Endothelial cell (in vitro differentiated cells): Measurements from ENCODE around the gene MTCL1. TPM values are rescaled to one million over a fixed set of nuclear protein-coding genes. Genes with fewer than 3 reads are reported as not detected.

Experiments
- DNase-seq: peaks from one replicate; pipeline ENCODE4 v3.0.0; 2021; ENCODE audit warnings: low spot score
- H3K27ac Mint-ChIP-seq: one replicate; pipeline ENCODE4 v1.8.0; 2021; ENCODE audit warnings: mixed read lengths, inconsistent platforms; ENCODE audit not compliant: unreplicated experiment
- H3K27me3 Mint-ChIP-seq: one replicate; pipeline ENCODE4 v1.8.0; 2021; ENCODE audit warnings: mild to moderate bottlenecking, moderate library complexity, mixed read lengths, inconsistent platforms; ENCODE audit not compliant: unreplicated experiment
- H3K36me3 Mint-ChIP-seq: one replicate; pipeline ENCODE4 v1.8.0; 2021; ENCODE audit warnings: mild to moderate bottlenecking, low read depth, mixed read lengths, inconsistent platforms; ENCODE audit not compliant: unreplicated experiment
- H3K4me1 Mint-ChIP-seq: one replicate; pipeline ENCODE4 v1.8.0; 2021; ENCODE audit warnings: mild to moderate bottlenecking, mixed read lengths, inconsistent platforms; ENCODE audit not compliant: unreplicated experiment
- H3K4me3 Mint-ChIP-seq: one replicate; pipeline ENCODE4 v1.8.0; 2021; ENCODE audit warnings: mild to moderate bottlenecking, mixed read lengths, inconsistent platforms; ENCODE audit not compliant: unreplicated experiment
- H3K9me3 Mint-ChIP-seq: one replicate; pipeline ENCODE4 v1.8.0; 2021; ENCODE audit warnings: mixed read lengths, inconsistent platforms; ENCODE audit not compliant: unreplicated experiment
- CTCF ChIP-seq: fragments of 200-600 bp; sonication (generic); IDR thresholded peaks from one replicate; pipeline ENCODE4 v1.5.0; 2021; ENCODE audit warnings: antibody characterized with exemption; ENCODE audit not compliant: unreplicated experiment
- total RNA-seq: library from RNA; stranded (reverse); fragmentation: NEBNext Ultra II Directional; extraction: Animal tissue kit (Norgen Biotek cat#: 25700); gene quantifications from one replicate; pipeline ENCODE4 v1.2.1, GENCODE V29; 2021; ENCODE audit not compliant: unreplicated experiment

Gene MTCL1
- total RNA-seq, 1 donor from 2014 or later: 3.8 TPM

GRCh38 chr18:8718401-8718913 is 13.1 kb downstream of the MTCL1 start:
- TF ChIP-seq CTCF: no peak
- H3K9me3 Mint-ChIP-seq: no peaks in the 10 kb centered on the region
- H3K4me3 Mint-ChIP-seq: no peak overlapping the region
- no peak overlapping the region for H3K27ac Mint-ChIP-seq
- DNase-seq: no peak
- no peaks in the 10 kb centered on the region for H3K36me3 Mint-ChIP-seq
- no peaks in the 10 kb centered on the region for H3K27me3 Mint-ChIP-seq
- no peaks in the 10 kb centered on the region for H3K4me1 Mint-ChIP-seq

DNA sequence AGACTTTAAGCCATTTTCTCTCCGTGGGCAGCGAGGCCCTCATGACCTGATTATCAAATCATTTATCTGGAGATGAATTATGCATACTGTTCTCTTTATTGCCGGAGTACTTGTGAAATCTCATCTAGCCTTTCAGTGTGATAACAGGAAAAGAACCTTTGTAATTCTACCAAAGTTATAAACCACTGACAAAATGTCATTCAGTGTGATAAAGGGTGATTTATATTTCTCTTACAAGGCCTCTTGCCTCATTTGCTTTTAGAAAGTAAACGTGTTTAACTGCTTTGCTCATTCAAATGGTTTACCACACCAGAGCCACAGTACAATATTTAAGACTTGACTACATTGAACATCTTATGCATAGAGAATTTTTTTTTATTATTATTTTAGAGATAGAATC is 13.8 kb downstream of the MTCL1 start:
- Mint-ChIP-seq H3K27ac (no peak overlapping the region), H3K4me3 (no peak overlapping the region), H3K27me3 (no peaks in the 10 kb centered on the region), H3K4me1 (no peaks in the 10 kb centered on the region), H3K9me3 (no peaks in the 10 kb centered on the region), H3K36me3 (no peaks in the 10 kb centered on the region)
- no peak for TF ChIP-seq CTCF
- no peak for DNase-seq

GRCh38 chr18:8720141-8720540 is 14.8 kb downstream of the MTCL1 start:
- no peaks in the 10 kb centered on the region for H3K36me3 Mint-ChIP-seq
- no peaks in the 10 kb centered on the region for H3K9me3 Mint-ChIP-seq
- no peak overlapping the region for H3K4me3 Mint-ChIP-seq
- no peak for DNase-seq
- no peaks in the 10 kb centered on the region for H3K27me3 Mint-ChIP-seq
- no peak for TF ChIP-seq CTCF
- no peaks in the 10 kb centered on the region for H3K4me1 Mint-ChIP-seq
- no peak overlapping the region for H3K27ac Mint-ChIP-seq

DNA sequence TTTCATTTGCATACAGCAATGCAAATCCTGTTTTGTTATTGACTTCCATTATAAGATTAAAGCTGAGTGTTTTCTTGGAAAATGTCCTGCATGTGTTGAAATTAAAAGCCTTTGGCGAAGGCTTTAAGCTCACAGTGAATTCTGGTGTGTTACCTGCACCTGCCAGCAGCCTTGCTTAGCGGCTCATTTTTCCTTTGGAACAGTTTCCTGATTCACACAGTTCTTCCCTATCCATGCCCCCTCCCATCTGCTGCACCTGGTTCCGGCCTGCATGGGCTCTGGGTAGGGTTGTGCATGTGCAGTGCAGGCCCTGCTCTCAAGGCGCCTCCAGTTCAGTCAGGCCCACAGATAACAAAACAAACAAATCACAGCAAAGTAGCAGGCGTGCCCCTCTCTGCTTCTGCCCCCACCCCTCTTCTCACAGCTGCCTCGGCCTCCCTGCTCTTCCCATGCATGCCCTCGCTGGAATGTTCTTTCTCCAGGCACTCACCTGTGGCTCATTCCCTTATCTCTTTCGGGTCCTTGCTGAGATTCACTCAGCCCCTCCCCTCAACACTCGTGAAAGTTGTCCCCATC is 15.8 kb downstream of the MTCL1 start:
- H3K4me3 Mint-ChIP-seq: no peak overlapping the region
- no peak for DNase-seq
- no peaks in the 10 kb centered on the region for H3K4me1 Mint-ChIP-seq
- H3K27ac Mint-ChIP-seq: no peak overlapping the region
- no peaks in the 10 kb centered on the region for H3K27me3 Mint-ChIP-seq
- TF ChIP-seq CTCF: no peak
- H3K9me3 Mint-ChIP-seq: no peaks in the 10 kb centered on the region
- H3K36me3 Mint-ChIP-seq: no peaks in the 10 kb centered on the region

DNA sequence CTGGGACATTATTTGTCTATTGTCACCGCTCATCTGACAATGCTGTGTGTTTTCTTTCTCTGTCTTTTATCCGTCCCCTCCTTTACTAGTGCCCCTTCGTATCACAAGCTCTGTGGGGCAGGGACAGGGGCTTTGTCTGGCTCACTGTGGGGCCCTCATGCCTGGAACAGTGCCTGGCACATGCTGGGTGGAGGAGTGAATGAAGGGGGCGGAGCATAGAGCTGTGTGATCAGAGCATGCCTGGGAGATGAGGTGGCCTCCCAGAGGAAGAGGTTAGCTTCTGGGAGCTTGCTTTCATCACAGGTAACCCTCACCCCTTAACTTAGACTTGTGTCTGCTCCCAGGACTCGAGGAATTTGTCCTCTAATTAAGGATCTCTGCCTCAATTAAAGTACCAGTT is 16.4 kb downstream of the MTCL1 start:
- no peak for DNase-seq
- TF ChIP-seq CTCF: no peak
- Mint-ChIP-seq H3K36me3 (no peaks in the 10 kb centered on the region), H3K4me3 (no peak overlapping the region), H3K4me1 (no peaks in the 10 kb centered on the region), H3K9me3 (no peaks in the 10 kb centered on the region), H3K27me3 (no peaks in the 10 kb centered on the region), H3K27ac (no peak overlapping the region)
